H54 (cell line): ENCODE measurements around the gene NDUFA6.
"Not testable (repeated sequence)": the region's sequence is repeated elsewhere in the genome, so short reads cannot be mapped to it uniquely, and the experiment has no call there.

Experiments used
- DNase-seq: peaks from one replicate; pipeline ENCODE4 v3.0.0; 2011; ENCODE audit warnings: low spot score, mixed read lengths; ENCODE audit not compliant: insufficient read length
- FAIRE-seq: peaks from 3 replicates; lab custom pipeline; 2011; peaks lifted over from hg19 to GRCh38; lab: Jason Lieb, UNC
- POLR2A ChIP-seq: IDR thresholded peaks from 2 replicates; pipeline ENCODE4 v1.6.1; 2011; ENCODE audit warnings: low read depth, mild to moderate bottlenecking, low read length

The NDUFA6 gene

GRCh38 chr22:42090596-42091454, at the start of gene NDUFA6:
Gene NDUFA6, minus strand, starts transcription at chr22:42090772. Its CDS starts 28 bp downstream, at chr22:42090744.
- TF ChIP-seq POLR2A, result peak; percentile 71
- peak; percentile 43 for FAIRE-seq
- DNase-seq, result peak; percentile 86

- FAIRE-seq, DNase-seq: not testable (repeated sequence)
Measured at GRCh38 chr22:42140153-42140552, 49.6 kb upstream of the NDUFA6 start.

DNA sequence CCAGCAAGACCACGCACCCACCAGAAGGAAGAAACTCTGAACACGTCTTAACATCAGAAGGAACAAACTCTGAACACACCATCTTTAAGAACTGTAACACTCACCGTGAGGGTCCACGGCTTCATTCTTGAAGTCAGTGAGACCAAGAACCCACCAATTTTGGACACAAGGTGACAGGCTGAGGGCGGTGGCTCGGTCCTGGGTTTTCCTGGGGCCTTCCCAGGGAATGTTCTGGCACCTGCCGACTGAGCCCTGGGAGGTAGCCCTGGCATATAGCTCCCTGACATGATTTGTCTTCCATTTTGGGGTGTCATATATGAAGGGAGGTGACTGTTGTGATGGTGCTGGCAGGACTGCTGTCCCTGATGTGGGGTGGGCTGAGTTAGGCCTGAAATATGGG, 48.9 kb upstream of the NDUFA6 start:
- DNase-seq, FAIRE-seq: not testable (repeated sequence)

DNA sequence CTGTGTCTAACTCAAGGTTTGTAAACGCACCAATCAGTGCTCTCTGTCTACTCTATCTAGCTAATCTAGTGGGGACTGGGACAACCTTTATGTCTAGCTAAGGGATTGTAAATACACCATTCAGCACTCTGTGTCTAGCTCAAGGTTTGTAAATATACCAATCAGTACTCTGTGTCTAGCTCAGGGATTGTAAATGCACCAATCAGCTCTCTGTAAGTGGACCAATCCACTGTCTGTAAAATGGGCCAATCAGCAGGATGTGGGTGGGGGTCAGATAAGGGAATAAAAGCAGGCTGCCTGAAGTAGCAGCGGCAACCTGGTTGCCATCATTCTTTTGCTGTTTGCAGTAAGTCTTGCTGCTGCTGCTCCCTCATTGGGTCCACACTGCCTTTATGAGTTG, 48.4 kb upstream of the NDUFA6 start:
- no peak for FAIRE-seq
- TF ChIP-seq POLR2A, result no peak
- no peak for DNase-seq

GRCh38 chr22:42138122-42138770, 47.7 kb upstream of the NDUFA6 start:
- FAIRE-seq (no peak), DNase-seq (no peak)
- TF ChIP-seq POLR2A, result no peak

DNA sequence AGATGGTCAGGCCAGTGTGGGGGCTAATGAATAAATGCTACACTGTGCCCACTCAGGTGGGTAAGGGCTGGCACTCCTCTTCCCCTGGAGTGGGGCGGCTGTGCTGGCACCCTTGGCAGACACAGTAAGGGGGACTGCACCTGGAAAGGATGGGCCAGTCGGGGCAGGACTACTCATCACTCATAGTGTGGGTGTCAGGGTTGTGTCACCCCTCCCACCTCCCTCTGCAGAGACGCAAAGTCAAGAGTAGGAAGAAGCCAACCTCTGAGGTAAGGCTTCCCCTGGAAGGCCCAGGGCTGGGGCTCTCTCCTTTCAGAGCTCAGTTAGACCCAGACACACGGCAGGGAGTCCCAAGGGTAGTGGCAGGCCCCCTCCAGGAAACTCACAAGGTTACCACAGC, 45.1 kb upstream of the NDUFA6 start:
- not testable (repeated sequence) for DNase-seq, FAIRE-seq

GRCh38 chr22:42134100-42135020, 43.8 kb upstream of the NDUFA6 start:
- TF ChIP-seq POLR2A, result no peak
- FAIRE-seq (no peak), DNase-seq (no peak)

- DNase-seq, result no peak
- FAIRE-seq, result no peak
- TF ChIP-seq POLR2A, result no peak
Measured at GRCh38 chr22:42132457-42132856, 41.9 kb upstream of the NDUFA6 start.

DNA sequence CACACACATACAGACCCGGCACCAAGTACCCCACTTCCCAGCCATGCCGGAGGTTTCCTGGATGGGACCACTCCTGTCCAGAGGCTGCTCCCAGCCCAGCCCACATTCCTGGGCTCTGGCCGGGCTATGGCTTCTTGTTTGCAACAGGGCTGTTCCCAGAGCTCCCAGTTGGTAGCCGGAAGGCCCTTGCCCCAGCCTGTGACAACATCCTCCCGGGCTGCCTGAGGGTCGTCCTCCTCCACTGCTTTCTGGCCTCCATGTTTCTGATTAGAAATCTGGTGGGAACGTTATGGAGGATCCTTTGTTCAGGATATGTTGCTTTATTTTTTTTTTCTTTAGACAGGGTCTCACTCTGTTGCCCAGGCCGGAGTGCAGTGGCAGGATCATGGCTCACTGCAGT, 41.0 kb upstream of the NDUFA6 start:
- no peak for DNase-seq
- no peak for TF ChIP-seq POLR2A
- FAIRE-seq, result no peak

DNA sequence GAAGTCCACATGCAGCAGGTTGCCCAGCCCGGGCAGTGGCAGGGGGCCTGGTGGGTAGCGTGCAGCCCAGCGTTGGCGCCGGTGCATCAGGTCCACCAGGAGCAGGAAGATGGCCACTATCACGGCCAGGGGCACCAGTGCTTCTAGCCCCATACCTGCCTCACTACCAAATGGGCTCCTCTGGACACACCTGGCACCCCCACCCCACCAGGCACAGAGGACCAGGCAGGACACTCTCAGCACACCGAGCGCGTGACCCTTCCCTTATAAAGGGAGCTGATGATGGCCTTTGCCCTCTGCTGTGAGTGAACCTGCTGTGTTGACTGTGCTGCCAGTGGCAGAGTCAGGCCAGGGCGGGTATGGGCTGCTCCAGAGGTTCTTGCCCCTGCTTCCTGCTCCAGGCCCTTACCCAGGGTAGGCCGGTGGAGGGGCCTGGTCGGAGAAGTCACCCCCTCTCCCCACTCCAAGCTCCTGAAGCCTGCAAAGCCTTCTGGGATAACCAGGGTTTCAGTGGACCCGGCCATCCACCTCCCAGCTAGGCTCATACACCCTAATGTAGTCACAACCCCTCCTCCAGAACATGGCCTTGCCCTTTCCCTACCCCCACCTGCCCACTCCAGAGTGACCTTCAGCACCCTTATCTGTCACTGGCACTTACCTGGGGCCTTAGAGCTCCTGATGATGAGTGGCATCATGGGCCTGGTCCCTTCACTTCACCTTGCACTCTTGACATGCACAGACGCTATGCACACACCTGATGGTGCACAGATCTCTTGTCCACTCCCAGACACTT, 40.3 kb upstream of the NDUFA6 start, which contains the start of gene CYP2D6:
Gene CYP2D6 (minus strand): TSS at position 172 of the 793 bp plus-strand sequence. CDS start 19 bp downstream, at position 153.
- not testable (repeated sequence) for DNase-seq, FAIRE-seq

DNA sequence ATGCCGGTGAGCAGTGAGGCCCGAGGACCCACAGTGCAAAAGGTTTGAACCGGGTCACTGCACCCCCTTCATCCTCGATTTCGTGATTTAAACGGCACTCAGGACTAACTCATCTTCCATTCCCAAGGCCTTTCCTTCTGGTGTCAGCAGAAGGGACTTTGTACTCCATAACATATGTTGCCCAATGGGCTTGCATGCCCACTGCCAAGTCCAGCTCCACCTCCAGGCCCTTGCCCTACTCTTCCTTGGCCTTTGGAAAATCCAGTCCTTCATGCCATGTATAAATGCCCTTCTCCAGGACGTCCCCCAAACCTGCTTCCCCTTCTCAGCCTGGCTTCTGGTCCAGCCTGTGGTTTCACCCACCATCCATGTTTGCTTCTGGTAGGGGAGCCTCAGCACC, 39.6 kb upstream of the NDUFA6 start:
- not testable (repeated sequence) for FAIRE-seq, DNase-seq

- not testable (repeated sequence) for DNase-seq, FAIRE-seq
Measured at GRCh38 chr22:42128776-42129694, 38.5 kb upstream of the NDUFA6 start.

DNA sequence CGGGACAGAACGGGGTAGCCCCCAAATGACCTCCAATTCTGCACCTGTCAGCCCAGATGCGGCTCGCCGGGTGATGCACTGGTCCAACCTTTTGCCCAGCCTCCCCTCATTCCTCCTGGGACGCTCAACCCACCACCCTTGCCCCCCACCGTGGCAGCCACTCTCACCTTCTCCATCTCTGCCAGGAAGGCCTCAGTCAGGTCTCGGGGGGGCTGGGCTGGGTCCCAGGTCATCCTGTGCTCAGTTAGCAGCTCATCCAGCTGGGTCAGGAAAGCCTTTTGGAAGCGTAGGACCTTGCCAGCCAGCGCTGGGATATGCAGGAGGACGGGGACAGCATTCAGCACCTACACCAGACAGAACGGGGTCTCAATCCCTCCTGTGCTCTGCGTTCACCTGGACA, 37.4 kb upstream of the NDUFA6 start:
- FAIRE-seq, DNase-seq: not testable (repeated sequence)
